Spleen (tissue), 7 donors: ENCODE data around the gene HIVEP1.

ENCODE experiments used
- POLR2A ChIP-seq, 3 donors: fragments of 450-650 bp; IDR thresholded peaks; one replicate each; pipeline ENCODE4 v1.5.1; 2017; ENCODE audit warnings: antibody characterized with exemption in 3 of 3, mild to moderate bottlenecking in 1 of 3
- POLR2AphosphoS5 ChIP-seq, 3 donors: sonication (generic); formaldehyde crosslinking; IDR thresholded peaks; one replicate each; pipeline ENCODE4 v1.5.1; 2017; ENCODE audit warnings: antibody characterized with exemption in 3 of 3
- TF ChIP-seq, protein P1 (sequence below), 11 experiments: fragments of 200-600 bp in 7 of 11; fragments of 450-650 bp in 4 of 11; sonication (generic) in 4 of 11; IDR thresholded peaks in 8 of 11; conservative IDR thresholded peaks in 3 of 11; 1 replicate in 7 of 11; 2 replicates in 4 of 11; pipeline versions ENCODE4 v1.4.0 to v1.8.0; 2016 to 2021; ENCODE audit warnings: antibody characterized with exemption in 11 of 11, inconsistent platforms in 4 of 11, mild to moderate bottlenecking in 1 of 11
- donor health status: DM: no; HTN: no; CAD: no; lungs with moderate emphysema.
- donor health status: DM: no; HTN: no; CAD: no.
- donor health status: DM: no; HTN: no; CAD: no.

DNA sequence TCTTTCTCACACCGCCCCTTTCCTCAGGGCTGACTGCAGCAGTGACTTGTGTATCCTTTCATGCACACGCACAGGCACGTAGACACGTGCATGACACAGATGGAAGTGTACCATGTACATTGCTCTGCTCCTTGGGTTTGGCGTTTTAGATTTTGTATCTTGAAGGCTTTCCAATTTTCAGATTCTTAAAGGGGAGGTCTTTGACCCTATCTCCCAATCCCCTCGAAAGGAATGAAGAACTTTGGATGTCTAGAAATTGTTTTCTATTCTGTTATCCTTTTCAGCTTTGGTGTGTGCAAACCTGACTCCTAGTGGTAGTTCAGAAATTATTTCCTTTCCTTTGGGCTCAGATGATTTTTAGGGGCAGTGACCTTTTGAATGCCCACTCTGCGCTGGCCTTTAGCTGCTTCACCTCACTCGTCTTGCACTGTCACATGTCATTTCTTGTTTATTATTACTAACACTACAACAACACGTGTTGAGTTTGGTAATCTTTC, 63.0 kb downstream of the HIVEP1 start:
- TF ChIP-seq POLR2AphosphoS5 (IDR thresholded peaks at IDR 0.05) (no peak), POLR2A (IDR thresholded peaks at IDR 0.05) (no peak)
- TF ChIP-seq, protein P1, sequence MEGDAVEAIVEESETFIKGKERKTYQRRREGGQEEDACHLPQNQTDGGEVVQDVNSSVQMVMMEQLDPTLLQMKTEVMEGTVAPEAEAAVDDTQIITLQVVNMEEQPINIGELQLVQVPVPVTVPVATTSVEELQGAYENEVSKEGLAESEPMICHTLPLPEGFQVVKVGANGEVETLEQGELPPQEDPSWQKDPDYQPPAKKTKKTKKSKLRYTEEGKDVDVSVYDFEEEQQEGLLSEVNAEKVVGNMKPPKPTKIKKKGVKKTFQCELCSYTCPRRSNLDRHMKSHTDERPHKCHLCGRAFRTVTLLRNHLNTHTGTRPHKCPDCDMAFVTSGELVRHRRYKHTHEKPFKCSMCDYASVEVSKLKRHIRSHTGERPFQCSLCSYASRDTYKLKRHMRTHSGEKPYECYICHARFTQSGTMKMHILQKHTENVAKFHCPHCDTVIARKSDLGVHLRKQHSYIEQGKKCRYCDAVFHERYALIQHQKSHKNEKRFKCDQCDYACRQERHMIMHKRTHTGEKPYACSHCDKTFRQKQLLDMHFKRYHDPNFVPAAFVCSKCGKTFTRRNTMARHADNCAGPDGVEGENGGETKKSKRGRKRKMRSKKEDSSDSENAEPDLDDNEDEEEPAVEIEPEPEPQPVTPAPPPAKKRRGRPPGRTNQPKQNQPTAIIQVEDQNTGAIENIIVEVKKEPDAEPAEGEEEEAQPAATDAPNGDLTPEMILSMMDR (IDR thresholded peaks at IDR 0.05 in 8 of 11, conservative IDR thresholded peaks at IDR 0.05 in 3 of 11): peak in 7 of 11 experiments; percentile 13 to 50 (median 44)
